HG03066 (cell line): ENCODE results near the gene PFKL.

ENCODE experiments used
- ATAC-seq: cut with Tn5 transposase; IDR thresholded peaks from one replicate; pipeline ENCODE4 v1.9.1; 2021; ENCODE audit warnings: low read depth; ENCODE audit not compliant: unreplicated experiment

PFKL gene

DNA sequence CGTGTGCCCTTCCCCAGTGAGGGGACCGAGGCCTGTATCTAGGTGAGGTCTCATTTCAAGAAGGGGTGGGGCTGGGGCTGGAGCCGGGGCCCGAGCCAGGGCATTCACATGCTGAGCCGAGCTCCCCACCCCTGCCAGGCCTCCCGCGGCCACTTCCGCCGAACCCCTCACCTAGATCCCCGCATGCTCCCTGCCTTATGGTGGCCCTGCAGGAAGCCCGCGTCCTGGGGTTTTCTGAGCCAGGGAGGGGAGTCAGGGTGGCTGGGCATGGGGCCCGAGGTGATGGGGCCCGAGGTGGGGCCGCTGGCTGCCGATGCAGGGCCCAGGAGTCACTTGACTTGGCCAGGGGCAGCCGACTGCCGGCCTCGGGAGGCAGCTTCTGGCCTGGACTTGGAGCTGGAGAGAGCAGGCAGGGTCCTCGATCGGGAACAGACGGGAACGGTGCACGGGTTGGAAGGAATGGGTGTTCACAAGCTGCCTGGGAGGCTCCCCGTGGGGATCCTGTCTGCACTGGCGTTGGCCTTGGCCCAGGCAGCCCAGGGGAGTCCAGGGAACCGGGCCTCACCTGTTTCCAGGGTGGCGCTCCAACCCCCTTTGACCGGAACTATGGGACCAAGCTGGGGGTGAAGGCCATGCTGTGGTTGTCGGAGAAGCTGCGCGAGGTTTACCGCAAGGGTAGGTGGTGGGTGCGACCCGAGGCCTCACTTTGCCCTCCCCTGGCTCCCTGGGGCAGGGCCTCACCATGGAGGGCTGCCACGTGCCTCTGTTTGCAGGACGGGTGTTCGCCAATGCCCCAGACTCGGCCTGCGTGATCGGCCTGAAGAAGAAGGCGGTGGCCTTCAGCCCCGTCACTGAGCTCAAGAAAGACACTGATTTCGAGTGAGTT, 25.8 kb downstream of the PFKL start:
- no peak for ATAC-seq

DNA sequence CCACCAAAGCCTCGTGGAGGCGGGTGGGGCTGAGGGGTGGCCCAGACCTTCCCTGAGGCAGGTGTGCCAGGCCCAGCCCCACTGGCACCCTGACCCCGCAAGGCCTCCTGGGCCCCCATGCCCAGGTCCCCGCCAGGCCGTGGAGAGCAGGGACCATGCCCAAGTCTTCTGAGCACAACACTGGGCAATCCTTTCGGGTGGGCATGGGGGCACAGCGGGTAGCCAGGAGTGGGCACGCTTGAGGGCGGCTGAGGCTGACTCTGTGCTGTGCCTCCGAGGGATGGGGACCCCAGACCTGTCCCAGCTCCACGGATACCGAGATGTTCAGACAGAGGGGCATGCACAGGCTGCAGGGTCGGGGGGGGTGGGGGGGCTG, 26.4 kb downstream of the PFKL start:
- ATAC-seq = no peak

DNA sequence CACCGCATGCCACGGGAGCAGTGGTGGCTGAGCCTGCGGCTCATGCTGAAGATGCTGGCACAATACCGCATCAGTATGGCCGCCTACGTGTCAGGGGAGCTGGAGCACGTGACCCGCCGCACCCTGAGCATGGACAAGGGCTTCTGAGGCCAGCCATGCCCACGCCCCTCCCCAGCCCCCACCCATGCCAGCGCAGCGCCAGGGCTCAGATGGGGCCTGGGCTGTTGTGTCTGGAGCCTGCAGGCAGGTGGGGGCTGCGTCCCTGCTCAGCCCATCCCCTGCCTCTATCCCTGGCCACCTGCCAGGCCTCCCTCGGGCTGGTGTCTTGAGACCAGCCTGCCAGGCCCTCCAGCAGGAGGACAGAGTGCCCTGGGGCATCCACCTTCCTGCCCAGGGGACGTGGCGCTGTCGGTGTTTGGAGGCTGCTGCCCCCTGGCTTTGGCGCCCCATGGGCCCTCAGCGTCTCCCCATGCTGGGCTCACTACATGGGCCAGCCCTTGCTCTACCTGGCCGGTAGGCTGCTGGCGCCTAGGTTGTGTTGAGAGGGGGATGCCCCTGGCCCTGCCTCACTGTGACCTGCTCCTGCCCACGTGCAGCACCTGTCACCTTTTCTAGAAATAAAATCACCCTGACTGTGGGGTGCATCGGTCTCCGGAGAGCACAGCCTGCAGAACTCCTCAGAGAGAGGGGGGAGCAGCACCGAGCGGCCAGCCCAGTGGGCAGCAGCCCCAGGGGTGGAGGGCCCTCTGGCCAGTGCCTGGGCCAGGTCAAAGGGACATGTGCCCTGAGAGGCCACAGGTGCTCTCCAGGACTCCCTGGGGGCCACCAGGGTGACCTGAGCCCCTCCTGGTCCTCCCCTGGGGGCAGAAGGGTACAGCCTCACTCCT, 27.1 kb downstream of the PFKL start:
- ATAC-seq = no peak

DNA sequence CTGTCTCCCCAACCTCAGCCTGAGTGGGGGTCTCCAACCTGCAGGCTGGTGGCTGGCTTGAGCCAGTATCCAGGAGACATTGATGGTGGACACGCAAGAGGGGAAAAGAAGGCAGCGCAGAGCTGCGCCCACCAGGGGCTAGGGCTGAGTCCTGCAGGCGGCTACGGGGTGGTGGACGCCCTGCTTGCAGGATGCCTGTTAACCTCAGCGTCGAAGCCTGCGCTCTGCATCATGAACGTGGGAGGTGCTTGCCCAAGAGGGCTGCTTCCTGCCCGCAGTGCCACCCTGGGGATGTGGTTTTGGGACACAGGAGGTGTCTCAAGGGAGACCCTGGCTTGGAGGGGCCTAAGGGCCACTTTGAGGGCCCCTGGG, 27.7 kb downstream of the PFKL start:
- no peak for ATAC-seq

DNA sequence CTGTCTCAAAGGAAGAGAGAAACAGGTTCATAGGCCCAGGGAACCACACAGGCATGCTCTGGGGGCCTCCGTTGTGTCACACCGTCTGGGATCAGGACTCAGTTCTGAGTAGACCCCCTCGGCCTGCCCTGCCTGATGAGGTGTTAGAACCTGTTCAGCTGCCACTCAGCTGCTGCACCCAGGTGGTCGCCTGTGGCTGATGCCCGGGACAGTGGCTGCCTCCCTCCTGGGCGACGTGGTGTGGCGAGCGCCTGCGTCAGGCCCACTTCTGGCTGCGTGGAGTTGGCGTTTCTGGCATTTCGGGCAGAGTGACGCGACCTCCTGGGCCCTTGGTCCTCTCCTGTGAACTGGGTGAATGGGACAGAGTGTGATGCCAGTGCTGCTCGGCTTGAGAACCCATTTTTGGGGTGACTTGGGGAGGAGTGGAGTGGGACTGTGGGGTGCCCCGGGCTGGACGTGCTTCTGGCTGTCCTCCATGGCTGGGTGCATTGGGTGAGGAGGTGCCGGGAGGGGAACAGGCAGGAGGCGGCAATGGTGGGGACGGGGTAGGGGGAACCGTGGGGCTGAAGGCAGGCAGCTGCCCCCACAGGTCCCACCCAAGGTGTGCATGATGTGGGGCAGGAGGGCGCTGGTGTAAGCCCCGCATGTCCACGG, 28.5 kb downstream of the PFKL start:
- ATAC-seq = no peak

DNA sequence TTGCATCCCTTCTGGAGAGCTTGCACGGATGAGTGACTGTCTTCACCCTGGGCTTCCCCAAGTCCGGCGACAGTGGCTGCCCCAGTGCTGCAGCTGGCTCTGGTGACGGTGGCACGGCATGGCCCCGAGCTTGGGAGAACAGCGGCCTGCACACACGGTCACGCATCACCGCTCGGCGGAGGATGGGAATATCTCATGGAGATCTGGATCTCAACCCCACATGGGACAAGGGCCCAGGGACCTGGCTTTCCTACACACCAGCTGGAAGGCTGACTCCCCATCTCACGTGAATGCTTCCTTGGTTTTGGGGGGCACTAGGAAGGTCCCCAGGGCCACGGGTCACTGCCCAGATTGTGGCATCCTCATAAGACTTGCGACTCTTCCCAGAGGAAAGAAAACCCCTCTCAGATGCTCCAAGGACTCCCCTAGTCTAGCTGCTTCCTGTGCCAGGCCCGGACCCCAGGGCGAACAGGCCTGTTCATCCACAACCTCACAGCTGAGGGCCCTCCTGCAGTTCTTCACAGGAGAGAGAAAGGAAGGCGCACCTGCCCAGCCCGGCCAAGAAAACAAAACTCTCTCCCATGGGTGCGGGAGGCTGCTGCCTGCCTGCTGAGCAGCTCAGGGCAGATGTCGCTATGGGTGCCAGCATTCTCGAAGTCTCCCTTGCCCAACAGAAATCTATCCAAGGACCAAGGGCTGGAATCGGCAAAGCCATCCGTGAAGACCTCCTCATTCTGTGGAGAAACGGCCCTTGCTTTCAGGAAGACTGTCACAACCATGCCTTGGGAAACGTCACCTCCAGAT, 29.4 kb downstream of the PFKL start:
- no peak for ATAC-seq

DNA sequence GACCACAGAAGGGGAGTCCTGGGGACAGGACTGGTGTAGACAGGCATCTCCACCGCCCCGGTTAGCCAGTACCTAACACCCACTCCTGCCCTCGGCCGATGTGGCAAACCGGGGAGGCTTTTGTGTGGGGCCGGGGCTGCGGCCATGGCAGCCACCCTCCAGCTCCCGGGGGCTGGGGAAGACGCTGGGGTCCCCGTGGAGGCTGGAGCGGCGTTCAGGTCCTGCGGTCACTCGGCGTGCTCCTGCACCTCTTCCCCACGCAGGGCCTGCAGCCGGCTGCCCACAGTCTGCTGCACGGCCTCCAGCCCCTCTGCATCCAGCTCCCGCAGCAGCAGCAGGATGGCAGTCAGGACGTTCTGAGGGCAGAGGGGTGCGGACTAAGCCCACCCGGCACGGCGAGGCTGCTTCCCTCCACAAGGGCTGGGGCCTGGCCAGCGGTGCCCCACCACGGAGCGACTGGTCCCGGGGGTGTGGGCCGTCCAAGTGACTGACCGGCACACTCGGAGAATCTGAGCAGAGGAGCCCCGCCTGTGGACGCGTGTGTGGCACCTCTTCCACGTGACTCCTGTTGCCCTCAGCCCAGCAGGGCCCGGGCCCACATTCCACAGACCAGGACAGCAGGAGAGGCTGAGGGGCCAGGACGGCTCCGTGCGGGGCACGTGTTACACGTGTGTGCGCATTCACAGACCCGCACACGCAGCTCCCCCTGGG, 30.3 kb downstream of the PFKL start:
- no peak for ATAC-seq

DNA sequence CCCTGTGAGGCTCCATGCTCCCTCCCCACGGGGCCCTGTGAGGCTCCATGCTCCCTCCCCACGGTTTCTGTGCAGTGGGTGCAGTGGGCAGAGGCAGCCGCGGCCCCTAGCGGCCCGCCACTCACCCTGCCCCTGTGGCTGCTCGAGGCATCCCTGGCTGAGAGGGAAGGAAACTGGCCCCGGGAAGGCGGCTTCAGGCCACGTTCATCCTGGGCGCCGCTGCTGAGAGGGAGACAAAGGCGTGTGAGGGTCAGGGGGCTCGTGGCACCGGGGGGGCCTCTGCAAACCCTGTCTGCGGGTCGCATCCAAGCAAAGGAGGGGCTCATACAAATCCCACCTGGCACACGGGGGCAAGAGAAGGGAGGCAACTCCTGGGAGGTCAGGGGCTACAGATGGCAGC, 30.8 kb downstream of the PFKL start:
- no peak for ATAC-seq

DNA sequence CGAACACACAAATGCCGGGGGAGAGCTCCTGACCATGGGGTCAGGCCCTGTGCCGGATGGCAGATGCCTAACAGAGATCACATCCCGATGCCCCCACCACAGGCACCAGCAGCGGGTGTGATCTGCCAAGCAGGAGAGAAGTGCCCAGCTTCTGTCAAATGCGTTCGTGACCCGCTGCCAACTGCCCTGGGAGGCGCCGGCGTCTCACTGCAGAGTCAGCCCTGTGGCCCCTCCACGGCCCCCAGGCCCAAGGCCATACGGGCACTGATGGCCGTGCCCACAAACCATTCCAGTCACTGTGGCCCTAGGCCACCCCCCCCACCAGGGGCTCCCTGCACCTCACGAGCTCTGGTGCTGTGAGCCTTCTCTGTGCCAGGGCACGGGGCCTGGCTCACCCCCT, 31.4 kb downstream of the PFKL start:
- ATAC-seq = no peak

DNA sequence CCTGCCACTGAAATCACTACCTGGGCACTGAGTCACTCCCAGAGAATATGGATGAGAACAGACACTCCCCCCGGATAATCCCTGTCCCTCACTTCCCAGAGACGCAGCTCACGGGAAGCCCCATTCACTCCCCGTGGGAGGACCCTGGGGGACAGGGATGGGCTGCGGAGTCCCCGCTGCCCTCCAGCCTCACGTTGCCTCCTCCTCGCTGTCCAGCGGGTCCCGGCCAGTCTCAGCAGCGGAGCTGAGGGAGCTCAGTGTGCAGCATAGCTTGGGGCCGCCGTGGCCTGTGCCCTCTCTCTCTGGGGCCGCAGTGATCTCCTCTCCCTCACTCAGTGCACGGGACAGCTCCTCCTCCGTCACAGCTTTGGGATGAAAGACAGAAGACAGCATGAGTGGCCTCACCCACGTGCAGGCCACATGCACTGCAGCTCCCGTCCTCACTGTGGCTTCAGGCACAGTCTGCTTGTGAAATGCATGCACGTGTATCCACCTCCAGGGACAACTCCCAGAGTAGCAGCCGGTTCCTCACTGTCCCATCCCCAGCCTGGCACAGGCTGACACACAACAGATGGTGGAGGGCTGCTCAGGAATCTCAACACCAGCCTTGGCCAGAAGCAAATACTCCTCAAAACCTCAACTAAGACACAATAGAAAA, 31.9 kb downstream of the PFKL start:
- ATAC-seq = no peak

DNA sequence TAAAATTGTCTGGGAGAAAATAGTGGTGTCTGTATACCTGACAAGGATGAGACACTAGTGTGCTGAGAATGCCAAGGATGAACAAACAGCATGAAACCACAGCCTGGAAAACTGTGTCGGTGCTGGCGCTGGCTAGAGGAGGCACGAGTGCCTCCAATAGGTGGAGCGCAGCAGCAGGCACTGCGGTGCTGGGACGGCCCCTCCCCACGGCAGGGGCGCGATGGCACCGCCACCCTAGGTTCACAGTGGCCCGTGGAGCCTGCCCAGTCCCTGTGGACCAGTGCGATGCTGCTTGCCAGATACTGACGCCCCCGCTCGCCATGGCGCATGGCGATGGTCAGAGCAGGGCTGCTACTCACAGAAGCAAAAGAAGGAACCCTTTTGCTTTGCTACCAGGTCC, 32.5 kb downstream of the PFKL start:
- no peak for ATAC-seq

DNA sequence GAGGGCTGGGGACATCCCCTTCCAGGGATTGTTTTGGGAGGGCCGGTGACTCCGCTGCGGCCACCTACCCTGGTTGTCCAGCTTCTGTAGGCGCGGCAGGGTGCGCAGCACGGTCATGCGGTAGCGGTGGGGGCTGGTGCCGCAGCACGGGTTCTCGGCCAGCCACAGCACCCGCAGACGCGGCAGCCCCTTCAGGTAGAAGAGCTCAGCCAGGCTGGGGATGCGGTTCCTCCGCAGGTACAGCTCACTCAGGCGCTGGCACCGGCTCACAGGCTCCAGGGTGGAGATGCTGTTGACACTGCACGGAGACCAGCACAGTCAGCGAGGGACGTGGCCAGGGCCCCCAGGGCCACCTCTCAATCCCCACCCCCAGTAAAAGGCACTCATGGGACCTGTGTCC, 33.1 kb downstream of the PFKL start:
- no peak for ATAC-seq

DNA sequence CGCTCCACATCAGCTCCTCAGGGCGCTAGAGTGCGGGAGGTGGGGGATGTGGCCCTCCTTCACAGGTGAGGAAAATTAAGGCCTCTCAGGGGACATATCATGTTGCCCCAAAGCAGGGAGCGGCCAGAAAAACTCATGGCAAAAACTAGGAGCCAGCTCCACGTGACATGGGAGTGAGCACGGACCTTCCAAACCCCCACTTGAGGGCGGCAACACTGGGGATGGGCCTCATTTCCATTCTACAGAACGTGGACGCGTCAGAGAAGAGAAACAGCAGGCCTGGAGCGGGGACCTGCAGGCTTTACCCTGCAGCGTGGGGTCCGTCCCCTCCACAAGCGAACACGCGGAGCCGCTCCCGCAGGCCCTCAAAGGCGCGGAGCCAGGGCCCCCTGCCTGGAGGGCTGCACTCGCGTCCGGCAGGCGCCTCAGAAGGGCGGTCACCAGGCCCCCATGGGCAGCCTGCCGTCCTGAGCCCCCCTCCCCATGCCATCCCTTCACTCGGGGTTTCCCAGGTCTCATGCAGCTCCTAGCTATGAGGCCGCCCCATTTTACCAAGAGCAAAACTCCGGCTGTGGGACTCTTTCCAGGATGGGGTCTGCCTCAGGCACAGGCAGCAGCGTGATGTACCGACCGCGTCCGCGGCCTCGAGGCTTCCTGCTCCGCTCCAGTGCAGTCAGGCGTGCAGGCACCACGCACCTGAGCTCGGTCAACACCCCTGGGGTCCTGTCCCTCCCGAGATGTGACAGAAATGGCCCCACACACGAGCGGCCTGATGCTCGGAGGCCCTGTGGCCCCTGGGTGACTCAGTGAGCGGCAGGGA, 33.9 kb downstream of the PFKL start:
- ATAC-seq = no peak

DNA sequence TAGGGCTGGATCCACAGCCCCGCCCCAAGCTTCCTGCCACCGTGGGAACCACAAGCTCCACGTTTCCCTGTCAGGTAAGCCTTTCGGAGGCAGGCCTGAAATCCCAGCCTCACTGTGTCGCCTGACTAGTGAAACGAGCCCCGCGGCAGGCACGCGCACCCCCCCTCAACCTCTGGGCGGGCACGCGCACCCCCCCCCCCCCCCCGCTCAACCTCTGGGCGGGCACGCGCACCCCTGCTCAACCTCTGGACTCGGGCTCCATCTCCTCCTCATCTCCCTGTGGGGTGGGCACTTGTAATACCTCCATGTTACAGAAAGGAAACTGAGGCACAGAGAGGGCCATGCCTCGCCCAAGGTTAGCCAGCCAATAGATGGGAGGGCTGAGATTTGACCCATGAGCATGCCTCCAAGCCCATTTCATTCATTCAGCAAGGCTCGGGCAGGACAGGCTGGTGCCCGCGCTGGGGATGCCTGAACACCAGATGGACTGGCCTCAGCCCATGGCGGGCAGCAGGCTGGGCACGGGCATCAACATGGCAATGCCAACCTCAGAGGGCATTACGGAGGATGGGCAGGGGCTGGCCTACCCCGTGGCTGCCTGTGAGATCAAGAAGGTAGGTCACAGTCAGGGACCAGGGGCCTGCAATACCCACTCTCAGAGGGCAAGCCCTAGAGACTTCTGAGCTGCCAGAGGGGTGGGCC, 34.6 kb downstream of the PFKL start:
- no peak for ATAC-seq

DNA sequence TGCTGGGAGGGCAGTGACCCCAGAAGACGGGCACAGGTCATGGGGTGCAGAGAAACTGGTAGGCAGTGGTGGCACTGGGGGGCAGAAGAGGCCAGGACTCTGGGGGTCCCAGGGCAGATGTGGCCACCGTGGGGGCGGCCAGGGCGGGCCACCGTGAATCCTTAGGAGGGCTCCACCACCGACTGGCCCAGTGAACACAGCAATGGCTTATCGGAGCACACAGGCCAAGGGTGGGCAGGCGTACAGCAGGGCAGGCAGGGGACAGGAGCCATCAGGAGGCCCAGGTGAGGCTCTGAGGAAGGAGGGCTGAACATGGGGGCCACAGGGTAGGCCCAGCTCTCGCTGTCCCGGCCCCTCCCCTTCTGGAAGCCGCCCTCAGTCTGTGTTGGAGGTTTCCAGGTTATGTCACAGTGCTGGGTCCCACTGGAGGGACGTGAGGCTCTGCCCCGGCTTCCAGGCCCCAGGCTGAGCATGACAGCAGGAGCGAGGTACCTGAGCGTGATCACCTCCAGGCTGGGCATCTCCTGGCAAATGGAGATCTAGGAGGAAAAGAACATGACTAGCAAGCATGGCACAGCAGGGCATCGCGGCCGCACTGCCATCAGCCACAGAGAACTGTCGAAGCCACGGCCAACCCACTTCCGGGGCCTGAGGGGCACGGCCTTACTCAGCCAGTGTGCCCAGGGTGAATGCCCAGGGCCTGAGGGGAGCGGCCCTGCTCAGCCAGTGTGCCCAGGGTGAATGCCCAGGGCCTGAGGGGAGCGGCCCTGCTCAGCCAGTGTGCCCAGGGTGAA, 35.6 kb downstream of the PFKL start:
- no peak for ATAC-seq

DNA sequence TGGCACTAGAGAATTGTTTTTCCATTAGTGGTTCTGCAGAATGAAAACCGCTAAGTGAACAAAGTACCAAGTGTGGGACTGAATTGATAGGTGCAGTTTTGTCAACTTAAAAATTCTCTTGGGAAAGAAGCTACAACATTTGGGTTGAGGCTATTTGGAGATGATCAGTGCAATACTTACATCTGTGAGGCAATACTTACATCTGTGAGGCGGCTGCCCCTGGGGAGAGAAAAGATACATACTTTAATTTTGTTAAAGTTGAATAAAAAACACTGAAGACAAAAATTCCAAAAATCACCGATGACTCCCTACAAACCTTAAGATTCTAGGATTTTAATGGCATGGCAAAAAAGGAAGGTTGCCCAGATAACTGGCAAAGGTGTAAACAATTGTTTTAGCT, 37.6 kb downstream of the PFKL start:
- ATAC-seq = no peak
